Activated naive CD8-positive, alpha-beta T cell treated with anti-CD3 and anti-CD28 coated beads, Interleukin-2, amount 50 U/mL, for 16 hours (primary cell): ENCODE measurements around the gene TOMM40L.
"Not testable (repeated sequence)": the region's sequence is repeated elsewhere in the genome, so short reads cannot be mapped to it uniquely, and the experiment has no call there.

Experiments
- DNase-seq: peaks from one replicate; pipeline ENCODE4 v3.0.0-alpha.2; 2020; ENCODE audit warnings: low read depth, low spot score

TOMM40L gene

DNA sequence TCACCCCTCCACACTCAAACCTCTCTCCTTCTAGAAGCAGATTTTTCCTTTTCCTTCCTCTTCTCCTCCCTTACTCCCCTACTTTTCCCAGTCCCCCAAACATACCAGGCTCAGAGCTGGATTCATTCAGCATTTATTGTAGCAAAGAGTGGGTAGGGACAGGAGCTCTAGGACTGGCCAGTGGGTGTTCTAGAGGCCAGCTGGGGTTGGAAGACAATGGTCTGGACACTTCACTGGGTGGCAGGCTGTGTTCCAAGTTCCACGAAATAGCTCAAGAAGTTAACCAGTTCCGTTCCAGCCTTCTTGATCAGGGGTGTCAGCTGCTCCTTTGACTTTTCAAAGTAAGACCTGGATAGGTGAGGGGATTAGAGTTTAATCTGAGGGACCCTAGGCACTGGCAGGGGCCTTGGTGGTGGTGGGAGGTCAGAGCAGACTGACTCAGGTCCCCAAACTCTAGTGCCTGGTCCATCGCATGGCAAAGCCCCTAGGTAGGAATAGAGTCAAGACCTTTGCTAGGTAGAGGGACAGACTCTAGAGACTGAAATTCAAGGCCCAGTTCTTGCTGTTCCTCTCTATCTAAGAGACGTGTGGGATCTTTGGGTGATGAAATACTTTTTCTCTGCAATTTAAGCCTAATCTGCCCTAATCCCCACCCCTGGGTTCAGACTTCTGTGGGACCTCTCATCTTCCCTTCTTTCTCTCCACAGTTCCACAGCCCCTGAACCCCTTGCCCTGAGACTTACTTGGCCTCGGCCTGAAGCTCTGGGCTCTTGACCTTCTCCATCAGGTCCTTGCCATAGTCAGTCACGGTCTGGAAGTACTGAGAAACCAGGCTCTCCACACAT is 3.5 kb upstream of the TOMM40L start:
- no peak for DNase-seq

- no peak for DNase-seq
These were observed 1.8 kb upstream of the TOMM40L start for GRCh38 chr1:161223805-161224694.

DNA sequence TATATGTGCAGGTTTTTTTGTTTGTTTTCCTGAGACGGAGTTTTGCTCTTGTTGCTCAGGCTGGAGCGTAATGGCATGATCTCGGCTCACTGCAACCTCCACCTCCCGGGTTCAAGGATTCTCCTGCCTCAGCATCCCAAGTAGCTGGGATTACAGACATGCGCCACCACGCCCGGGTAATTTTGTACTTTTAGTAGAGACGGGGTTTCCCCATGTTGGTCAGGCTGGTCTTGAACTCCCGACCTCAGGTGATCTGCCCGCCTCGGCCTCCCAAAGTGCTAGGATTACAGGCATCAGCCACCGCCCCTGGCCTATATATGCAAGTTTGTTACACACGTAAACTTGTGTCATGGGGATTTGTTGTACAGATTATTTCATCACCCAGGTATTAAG is 1.2 kb upstream of the TOMM40L start:
- DNase-seq, result not testable (repeated sequence)

DNA sequence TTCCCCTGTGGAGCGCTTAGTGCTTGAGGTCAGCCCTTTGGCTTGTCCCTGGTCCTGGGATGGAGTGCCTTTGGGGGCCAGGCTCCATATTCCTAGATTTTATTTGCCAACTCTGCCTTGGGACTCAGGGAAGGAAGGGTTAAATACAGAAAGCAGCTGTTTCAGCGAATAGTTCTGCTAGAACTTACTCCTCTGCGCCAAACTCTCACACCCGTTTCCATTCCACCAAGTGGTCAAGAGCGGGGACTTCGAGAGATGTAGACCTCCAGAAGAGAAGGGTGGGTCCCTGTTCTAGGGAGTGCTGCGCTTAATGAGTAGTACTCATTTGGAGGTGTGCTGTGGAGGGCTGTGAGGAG is 704 bp upstream of the TOMM40L start:
- DNase-seq, result no peak

DNA sequence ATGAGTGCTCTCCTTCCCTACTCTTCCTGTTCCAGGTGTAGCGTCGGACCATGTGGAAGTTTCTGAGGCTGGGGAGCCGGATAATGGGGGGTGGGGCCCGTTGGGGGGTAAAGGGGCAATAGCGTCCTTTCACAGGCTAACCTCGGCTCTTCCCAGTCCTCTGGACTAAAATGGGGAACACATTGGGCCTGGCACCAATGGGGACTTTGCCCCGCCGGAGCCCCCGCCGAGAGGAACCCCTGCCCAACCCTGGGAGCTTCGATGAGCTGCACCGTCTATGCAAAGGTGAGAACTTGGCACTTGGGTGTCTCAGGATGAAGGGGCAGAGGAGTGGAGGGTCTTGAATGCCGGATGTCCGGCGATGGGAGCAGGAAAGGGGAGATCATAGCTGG is 456 bp downstream of the TOMM40L start:
- DNase-seq, result no peak

DNA sequence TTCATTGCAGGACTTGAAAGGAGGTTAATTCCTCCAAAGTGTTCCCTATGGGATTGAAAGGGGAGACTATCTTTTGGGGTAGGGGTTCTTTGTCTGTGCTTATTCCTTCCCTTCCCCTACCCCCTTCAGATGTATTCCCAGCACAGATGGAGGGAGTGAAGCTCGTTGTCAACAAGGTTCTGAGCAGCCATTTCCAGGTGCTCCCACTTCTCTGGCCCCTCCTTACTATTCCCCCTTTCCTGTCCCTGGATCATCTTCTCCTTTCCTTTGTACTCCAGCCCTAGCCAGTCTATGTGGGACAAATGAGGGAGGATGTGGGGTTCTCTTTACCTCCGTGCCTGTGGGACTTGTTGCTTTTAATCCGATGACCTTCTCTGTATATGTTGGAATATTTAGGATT is 899 bp downstream of the TOMM40L start:
- no peak for DNase-seq

DNA sequence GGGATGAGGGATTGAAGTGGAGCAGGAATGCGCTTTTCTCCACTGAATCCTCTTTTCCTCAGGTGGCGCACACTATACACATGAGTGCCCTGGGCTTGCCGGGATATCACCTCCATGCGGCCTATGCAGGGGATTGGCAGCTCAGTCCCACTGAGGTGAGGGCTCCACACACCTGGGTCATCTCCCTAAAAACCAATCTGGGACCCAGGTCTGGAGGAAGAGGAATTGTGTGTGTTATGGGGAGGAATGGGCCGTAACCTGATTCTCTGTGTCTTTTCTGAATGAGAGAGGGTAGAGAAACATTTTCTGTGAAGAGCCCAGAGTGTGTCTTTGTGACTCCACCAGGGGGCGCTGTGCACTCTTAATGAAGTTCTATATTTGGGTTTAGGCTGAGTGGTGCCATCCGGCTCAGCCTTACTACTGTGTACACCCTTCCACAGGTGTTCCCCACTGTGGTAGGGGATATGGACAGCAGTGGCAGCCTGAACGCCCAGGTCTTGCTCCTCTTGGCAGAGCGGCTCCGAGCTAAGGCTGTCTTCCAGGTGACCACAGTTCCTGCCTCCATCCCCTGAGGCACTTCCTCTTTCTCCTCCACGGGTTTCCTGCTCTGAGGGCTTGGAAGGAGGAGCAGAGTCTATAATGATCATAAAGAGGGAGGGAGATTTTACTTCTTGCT is 1.5 kb downstream of the TOMM40L start:
- DNase-seq, result peak; percentile 87

- DNase-seq, result no peak
These were observed 2.2 kb downstream of the TOMM40L start for GRCh38 chr1:161228032-161228431.

DNA sequence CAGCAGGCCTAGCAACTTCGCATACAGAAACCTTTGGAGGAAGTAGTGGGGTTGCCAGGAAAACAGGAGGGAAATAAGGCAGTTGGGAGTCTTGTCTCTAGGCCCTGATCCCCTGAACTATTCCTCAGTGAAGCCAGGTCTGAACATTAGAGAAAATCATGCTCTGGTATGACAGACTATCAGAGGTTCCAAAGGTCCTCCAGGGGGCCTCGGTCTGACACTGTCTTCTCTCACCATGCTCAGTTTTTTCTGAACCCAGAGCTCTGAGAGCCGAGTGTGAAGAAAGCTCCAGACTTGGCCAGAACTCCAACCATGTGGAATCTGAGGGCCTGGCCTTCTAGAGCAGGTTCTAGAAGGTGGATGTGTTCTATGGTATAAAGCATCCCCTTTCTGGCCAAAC is 4.0 kb downstream of the TOMM40L start:
- DNase-seq, result no peak

GRCh38 chr1:161230762-161231161 is 4.9 kb downstream of the TOMM40L start:
- no peak for DNase-seq

- DNase-seq, result no peak
These were observed 7.2 kb downstream of the TOMM40L start for GRCh38 chr1:161233102-161233501.

DNA sequence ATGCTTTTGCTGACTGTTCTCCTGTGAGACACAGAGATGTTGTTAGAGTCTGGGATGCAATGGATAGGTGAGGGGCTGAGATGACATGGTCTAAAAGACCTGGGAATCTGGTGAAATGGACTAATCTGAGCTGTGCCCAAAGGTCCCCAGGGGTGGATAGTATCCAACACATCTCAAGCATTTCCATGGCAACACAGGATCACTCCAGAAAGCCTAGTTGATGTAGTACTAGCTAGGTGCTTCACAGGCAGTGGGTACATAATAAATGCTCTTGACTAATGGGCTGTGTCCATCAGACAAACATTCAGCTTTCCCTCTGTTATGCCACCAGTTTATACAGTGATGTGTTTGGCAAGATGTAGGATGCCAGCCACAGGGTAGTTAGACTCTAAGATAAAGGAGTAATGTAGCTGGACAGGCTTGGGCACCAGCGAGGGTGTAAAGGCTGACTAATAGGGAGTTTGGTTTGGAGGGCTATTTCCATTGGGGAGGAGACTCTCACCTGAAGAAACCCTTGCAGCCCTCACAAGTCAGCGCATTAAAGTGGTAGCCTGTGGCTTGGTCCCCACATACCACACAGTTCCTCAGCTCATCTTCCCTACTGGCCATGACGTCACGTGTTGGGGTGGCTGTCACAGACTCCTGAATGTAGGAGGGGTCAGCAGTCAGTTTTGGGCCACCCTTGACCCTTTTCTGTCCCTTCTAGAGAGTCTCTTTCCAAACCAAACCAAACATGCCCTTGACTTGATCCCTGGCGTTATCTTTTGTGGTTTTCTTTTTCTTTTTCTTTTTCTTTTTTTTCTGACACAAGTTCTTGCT is 10.3 kb downstream of the TOMM40L start:
- DNase-seq, result no peak

- no peak for DNase-seq
These were observed 12.2 kb downstream of the TOMM40L start, which contains the start of gene NR1I3 for GRCh38 chr1:161238039-161238473. Gene NR1I3, minus strand, starts transcription at chr1:161238203. Its CDS starts 1,638 bp downstream, at chr1:161236565.

DNA sequence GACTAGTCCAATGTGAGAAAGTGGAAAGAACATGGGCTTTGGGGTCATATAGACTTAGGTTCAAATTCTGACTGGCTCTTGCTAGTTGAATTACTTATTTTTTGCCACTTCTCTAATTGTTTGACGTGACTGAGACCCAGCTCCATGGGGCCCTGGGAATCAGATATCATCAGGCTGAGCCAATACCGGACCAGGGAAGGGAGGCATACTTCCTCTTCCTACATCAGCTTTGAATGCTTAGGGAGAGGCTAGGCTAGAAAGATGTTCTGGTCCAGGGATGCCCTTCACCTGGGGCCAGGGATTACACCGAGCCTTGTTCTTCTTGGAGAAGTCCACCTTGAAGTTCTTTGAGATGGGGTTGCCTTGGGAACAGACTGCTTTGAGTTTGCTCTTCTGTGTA is 15.8 kb downstream of the TOMM40L start:
- no peak for DNase-seq

- DNase-seq, result no peak
These were observed 16.5 kb downstream of the TOMM40L start for GRCh38 chr1:161242313-161242712.

- DNase-seq, result no peak
These were observed 19.0 kb downstream of the TOMM40L start for GRCh38 chr1:161244888-161245287.

DNA sequence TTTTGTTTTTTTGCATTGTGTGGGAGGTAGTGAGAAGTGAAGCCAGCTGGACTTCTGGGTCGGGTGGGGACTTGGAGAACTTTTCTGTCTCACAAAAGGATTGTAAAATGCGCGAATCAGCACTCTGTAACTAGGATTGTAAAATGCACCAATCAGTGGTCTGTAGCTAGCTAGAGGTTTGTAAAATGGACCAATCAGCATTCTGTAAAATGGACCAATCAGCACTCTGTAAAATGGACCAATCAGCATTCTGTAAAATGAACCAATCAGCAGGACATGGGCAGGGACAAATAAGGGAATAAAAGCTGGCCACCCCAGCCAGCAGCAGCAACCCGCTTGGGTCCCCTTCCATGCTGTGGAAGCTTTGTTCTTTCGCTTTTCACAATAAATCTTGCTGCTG is 24.2 kb downstream of the TOMM40L start:
- DNase-seq, result not testable (repeated sequence)

GRCh38 chr1:161250829-161251228 is 25.0 kb downstream of the TOMM40L start:
- no peak for DNase-seq

DNA sequence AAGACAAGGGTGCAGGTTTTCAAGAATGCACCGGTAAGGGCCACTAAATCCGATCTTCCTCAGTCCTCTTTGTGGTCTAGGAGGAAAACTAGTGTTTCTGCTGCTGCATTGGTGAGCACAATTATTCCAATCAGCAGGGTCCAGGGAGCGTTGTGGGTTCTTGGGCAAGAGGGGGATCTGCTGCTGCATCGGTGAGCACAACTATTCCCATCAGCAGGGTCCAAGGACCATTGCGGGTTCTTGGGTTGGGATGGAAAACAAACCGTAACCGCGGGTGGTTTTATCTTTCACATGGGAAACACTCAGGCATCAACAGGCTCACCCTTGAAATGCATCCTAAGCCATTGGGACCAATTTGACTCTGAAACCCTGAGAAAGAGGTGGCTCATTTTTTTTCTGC is 25.7 kb downstream of the TOMM40L start:
- DNase-seq, result no peak

- DNase-seq, result not testable (repeated sequence)
These were observed 29.4 kb downstream of the TOMM40L start for GRCh38 chr1:161255302-161255701.

DNA sequence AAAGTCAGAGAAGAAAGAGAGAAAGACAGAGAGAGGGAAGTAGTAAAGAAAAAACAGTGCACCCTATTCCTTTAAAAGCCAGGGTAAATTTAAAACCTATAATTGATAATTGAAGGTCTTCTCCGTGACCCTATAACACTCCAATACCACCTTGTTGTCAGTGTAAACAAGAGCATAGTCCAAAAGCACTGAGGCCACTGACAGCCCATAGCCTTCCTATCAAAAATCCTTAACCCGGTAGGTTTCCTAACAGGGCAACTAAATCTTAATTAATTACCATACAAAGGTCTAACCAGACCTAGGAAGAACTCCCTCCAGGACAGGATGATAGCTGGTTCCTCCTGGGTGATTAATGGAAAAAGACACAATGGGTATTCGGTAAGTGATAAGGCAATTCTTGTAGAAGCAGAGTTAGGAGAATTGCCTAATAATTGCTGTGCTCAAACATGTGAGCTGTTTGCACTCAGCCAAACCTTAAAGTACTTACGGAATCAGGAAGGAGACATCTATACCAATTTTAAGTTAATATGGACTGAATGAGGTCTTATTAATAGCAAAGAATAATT is 30.2 kb downstream of the TOMM40L start:
- not testable (repeated sequence) for DNase-seq
